Measurements from ENCODE around the gene IMMP2L.
A peak's percentile ranks its signal among the peaks of the same experiment; 100 is the strongest.

Gene IMMP2L

DNA sequence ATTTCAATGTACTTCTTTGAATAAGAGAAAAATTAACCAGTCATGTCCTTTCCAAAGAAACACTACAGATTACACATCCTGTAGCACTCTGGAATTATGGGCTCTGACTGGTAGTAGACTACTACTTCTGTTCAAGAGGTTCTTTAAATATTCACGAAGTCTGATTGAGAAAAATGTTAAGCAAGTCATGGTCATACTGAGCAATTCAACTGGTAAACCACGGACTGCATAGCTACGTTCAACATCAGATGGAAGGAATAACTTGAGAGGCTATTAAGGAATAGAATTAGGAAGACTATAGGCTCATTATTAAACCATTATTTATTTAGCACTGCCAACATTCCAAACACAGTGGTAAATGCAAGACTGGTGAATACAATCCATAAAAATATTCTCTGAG is 160.8 kb downstream of the IMMP2L start:
- no peaks in the 10 kb centered on the region for H3K27me3 ChIP-seq (replicated peaks; ENCODE audit: control insufficient read depth, insufficient read depth, low read length)
- no peak for DNase-seq (ENCODE audit: extremely low read depth, insufficient read length)
- H3K36me3 ChIP-seq (ENCODE audit: control insufficient read depth, insufficient read depth, low read length) = no peaks in the 10 kb centered on the region
- TF ChIP-seq, protein P1, sequence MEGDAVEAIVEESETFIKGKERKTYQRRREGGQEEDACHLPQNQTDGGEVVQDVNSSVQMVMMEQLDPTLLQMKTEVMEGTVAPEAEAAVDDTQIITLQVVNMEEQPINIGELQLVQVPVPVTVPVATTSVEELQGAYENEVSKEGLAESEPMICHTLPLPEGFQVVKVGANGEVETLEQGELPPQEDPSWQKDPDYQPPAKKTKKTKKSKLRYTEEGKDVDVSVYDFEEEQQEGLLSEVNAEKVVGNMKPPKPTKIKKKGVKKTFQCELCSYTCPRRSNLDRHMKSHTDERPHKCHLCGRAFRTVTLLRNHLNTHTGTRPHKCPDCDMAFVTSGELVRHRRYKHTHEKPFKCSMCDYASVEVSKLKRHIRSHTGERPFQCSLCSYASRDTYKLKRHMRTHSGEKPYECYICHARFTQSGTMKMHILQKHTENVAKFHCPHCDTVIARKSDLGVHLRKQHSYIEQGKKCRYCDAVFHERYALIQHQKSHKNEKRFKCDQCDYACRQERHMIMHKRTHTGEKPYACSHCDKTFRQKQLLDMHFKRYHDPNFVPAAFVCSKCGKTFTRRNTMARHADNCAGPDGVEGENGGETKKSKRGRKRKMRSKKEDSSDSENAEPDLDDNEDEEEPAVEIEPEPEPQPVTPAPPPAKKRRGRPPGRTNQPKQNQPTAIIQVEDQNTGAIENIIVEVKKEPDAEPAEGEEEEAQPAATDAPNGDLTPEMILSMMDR (IDR thresholded peaks at IDR 0.05; ENCODE audit: insufficient read depth, low read length, poor library complexity, severe bottlenecking) = no peak
- no peak overlapping the region for H3K4me3 ChIP-seq (replicated peaks; ENCODE audit: low read depth, low read length)

DNA sequence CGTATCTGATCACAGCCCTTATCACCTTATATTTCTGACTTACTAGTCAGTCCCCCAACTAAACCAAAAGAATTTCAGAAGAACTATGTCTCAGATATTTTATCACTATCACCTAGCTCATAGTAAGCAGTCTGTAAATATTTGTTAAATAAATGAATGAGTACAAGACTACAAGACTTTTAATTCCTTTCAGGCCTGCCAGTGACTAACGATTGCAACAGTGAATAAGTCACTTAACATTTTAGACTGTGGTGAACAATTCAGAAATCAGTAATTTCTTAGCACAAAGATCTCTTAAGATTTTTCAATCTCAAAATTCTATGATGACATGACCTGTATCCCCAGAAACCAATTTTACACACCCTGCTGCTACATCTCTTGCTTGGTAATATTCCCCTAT is 162.2 kb downstream of the IMMP2L start:
- Histone ChIP-seq H3K27me3 (replicated peaks; ENCODE audit: control insufficient read depth, insufficient read depth, low read length) (no peaks in the 10 kb centered on the region), H3K36me3 (ENCODE audit: control insufficient read depth, insufficient read depth, low read length) (no peaks in the 10 kb centered on the region), H3K4me3 (replicated peaks; ENCODE audit: low read depth, low read length) (no peak overlapping the region)
- no peak for DNase-seq (ENCODE audit: extremely low read depth, insufficient read length)
- TF ChIP-seq, protein P1 (IDR thresholded peaks at IDR 0.05; ENCODE audit: insufficient read depth, low read length, poor library complexity, severe bottlenecking) = no peak

DNA sequence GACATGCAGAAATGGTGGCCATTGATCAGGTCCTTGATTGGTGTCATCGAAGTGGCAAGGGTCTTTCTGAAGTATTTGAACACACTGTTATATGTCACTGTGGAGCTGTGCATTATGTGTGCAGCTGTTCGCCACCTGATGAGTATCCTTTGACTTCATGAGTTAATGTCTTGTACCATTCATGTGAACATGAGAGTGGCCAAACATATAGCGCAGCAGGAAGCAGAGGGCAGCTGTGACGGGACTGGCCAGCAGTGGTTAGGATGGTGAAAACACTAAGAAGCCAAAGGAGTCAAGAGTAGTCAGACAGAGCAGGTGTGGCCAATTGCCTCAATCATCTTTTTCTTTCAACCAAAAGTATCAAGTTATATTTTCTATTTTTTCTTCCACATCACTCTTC is 167.4 kb downstream of the IMMP2L start:
- Histone ChIP-seq H3K4me3 (replicated peaks; ENCODE audit: low read depth, low read length) (no peak overlapping the region), H3K27me3 (replicated peaks; ENCODE audit: control insufficient read depth, insufficient read depth, low read length) (no peaks in the 10 kb centered on the region), H3K36me3 (ENCODE audit: control insufficient read depth, insufficient read depth, low read length) (no peaks in the 10 kb centered on the region)
- TF ChIP-seq, protein P1 (IDR thresholded peaks at IDR 0.05; ENCODE audit: insufficient read depth, low read length, poor library complexity, severe bottlenecking) = no peak
- DNase-seq (ENCODE audit: extremely low read depth, insufficient read length) = no peak

DNA sequence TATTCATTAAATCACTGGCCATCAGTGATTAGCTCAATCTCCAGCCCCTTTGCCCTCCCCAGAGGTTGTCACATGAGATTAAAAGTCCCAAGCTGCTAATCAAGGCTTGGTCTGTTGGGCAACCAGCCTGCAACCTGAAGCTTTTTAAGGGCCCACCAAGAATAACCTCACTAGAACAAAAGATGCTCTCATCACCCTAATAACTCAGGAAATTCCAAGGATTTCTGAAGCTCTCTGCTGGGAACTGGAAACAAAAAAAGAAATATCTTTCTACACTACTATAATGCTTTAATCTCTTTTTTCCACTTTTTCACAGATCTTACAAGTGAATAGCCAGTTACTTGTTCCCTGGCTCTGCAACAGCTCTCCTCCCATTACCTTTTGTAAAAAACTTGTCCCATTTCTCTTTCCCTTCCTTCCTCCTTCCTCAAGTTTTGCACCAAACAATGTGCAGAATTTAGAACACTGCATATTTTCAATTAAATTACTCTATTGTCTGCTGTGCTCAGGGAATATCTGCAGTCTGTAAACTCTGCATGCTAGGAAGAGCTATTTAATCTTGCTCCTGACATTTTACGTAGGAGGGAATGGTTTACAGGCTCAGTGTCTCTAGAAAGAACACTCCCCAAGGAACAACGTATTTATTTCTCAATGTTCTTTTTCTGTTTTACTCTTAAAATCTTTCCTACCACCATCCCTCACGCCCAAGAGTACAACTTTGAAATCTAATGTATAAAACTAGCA is 169.1 kb downstream of the IMMP2L start:
- TF ChIP-seq, protein P1 (IDR thresholded peaks at IDR 0.05; ENCODE audit: insufficient read depth, low read length, poor library complexity, severe bottlenecking) = no peak
- H3K36me3 ChIP-seq (ENCODE audit: control insufficient read depth, insufficient read depth, low read length) = no peaks in the 10 kb centered on the region
- no peaks in the 10 kb centered on the region for H3K27me3 ChIP-seq (replicated peaks; ENCODE audit: control insufficient read depth, insufficient read depth, low read length)
- no peak overlapping the region for H3K4me3 ChIP-seq (replicated peaks; ENCODE audit: low read depth, low read length)
- no peak for DNase-seq (ENCODE audit: extremely low read depth, insufficient read length)

DNA sequence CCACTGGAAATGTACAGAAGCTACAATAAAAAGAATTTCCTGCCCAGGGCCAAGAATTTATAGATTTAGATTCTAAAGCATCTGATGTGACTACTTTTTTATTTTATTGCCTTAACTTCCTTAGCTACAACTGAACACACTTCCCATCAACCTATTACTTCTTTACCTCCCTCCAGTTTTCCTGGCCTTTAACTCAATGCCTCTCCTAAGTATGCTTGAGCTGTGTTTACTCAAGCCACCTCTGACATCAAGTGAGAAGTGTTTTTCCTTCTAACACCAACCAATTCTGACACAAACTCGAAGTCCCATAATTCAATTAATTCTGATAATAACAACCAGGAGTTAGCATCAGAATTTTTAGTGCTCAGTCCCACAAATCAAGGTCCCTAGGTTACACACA is 170.0 kb downstream of the IMMP2L start:
- Histone ChIP-seq H3K36me3 (ENCODE audit: control insufficient read depth, insufficient read depth, low read length) (no peaks in the 10 kb centered on the region), H3K27me3 (replicated peaks; ENCODE audit: control insufficient read depth, insufficient read depth, low read length) (no peaks in the 10 kb centered on the region), H3K4me3 (replicated peaks; ENCODE audit: low read depth, low read length) (no peak overlapping the region)
- no peak for DNase-seq (ENCODE audit: extremely low read depth, insufficient read length)
- TF ChIP-seq, protein P1 (IDR thresholded peaks at IDR 0.05; ENCODE audit: insufficient read depth, low read length, poor library complexity, severe bottlenecking) = no peak

- DNase-seq (ENCODE audit: extremely low read depth, insufficient read length) = peak; percentile 1
- TF ChIP-seq, protein P1 (IDR thresholded peaks at IDR 0.05; ENCODE audit: insufficient read depth, low read length, poor library complexity, severe bottlenecking) = no peak
- Histone ChIP-seq H3K36me3 (ENCODE audit: control insufficient read depth, insufficient read depth, low read length) (no peaks in the 10 kb centered on the region), H3K4me3 (replicated peaks; ENCODE audit: low read depth, low read length) (no peak overlapping the region), H3K27me3 (replicated peaks; ENCODE audit: control insufficient read depth, insufficient read depth, low read length) (no peaks in the 10 kb centered on the region)
These were observed 172.3 kb downstream of the IMMP2L start for GRCh38 chr7:111390000-111390399.

All from GM06990 (cell line).